ENCODE results near the gene KRT33A.

Gene KRT33A

GRCh38 chr17:41331606-41332005, 19.0 kb downstream of the KRT33A start:
- DNase-seq (ENCODE audit: low read depth in 2 of 2, low spot score in 1 of 2) = no peak

- no peak for DNase-seq (ENCODE audit: low read depth in 2 of 2, low spot score in 1 of 2)
Observed at GRCh38 chr17:41329279-41329948, 21.2 kb downstream of the KRT33A start.

GRCh38 chr17:41328207-41328606, 22.4 kb downstream of the KRT33A start:
- no peak for DNase-seq (ENCODE audit: low read depth in 2 of 2, low spot score in 1 of 2)

DNA sequence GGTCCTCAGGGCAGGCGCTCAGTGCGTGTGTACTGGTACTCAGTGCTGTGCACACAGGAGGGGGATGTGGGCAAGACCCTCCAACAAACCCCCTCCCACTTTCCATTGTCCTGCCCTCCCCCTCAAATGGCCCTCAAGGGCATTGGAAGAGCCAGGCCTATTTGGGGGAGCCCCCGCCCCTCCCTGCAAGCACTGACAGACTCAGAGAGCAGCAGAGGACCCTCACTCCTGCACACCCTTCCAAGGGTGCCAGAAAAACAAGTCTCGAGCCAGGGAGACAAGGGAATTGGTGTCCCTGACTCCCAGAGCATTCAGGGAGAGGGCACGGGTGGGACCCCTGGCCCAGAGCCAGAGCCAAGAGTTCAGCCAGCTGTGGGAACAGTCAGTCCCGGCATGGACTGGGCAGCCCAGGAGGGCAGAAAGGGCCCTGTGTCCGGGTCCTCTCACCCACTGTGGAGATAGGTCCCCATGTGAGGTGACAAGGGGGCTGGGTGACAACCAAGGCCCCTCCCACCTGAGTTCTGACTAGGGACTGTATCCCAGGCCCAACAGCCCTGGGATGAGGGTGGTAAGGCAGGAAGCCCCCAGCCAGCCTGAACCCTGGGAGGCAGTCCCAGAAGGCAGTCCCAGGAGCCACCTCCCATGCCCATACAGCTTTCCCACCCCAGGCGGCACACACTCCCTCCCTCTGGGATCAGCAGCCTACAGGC, 23.1 kb downstream of the KRT33A start:
- no peak for DNase-seq (ENCODE audit: low read depth in 2 of 2, low spot score in 1 of 2)

GRCh38 chr17:41326173-41327145, 24.2 kb downstream of the KRT33A start:
- no peak for DNase-seq (ENCODE audit: low read depth in 2 of 2, low spot score in 1 of 2)

DNA sequence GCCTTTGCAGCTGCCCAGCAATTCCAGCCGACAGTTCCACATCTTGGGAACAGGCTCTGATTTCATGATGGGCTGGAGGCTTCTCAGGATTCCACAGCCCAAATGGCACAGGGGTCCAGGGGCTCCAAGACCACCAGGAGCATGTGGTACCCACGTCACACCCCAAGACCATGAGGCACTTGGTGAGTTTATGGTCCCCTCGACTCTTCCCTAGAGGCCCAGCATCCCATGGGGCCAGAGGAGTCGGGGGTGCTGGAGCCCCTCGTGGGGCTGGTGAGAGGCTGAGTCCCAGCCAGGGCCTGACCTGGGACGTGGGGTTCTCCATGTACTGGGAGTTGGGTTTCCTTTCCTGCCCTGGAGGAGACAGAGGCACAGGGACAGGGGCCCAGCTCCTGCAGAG, 25.0 kb downstream of the KRT33A start:
- DNase-seq (ENCODE audit: low read depth in 2 of 2, low spot score in 1 of 2) = no peak

DNA sequence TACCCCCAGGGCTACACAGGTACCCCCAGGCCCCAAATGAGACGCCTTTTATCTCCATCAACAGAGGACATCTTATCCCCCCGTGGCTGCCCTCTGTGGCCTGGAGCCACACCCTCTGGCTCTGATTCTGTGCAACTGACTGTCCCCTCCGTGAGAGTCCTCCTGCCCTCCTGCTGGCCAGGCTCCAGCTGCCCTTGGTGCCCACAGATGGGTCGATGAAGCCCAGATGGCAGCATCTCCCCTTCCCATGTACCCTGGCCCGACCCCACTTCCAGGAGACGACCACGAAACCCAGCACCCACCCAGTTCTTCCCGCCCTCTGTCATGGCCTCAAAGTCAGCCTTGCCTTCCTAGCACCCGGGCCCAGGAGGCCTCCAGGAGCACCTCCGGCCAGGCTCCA, 25.5 kb downstream of the KRT33A start:
- DNase-seq (ENCODE audit: low read depth in 2 of 2, low spot score in 1 of 2) = no peak

DNA sequence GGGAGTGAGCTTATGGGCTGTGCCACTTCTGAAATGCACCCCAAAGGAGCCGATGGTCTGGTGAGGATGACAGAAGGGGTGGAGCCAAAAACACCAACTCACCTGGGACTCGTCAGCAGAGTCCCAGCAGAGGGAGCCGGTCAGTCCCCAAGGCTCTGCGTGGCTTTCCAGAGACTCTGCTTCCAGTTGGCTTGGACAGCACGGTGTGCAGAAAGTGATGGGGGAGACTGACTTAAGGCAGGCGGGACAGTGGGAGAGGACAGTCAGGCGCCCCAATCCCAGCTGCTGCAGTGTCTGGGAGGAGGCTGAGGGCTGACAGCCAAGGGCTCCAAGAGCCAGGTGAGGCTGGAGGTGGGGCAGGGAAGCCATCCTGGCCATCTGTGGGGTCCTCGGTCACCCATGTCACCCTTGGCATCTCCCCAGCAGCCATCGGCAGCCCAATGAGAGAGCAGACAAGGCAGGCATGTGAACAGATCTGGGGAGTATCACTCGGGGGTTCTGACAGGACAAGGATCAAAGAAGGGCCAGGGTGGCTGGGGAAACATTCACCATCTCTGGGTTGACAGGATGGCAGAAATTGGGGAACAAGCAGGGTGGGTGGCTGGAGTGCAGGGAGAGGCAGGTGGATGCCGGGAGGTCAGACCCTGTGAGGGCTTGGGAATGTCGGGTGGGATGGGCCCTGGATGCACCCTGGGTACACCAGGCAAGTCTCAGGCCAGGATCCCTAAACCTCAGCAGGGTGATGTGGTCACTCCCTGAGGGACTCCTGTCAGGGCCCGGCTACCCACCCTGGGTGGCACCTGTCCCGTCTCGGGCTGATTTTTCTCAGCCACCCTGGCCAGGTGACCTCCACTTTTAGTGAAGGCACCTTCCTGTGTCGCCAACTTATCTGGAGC, 26.2 kb downstream of the KRT33A start:
- no peak for DNase-seq (ENCODE audit: low read depth in 2 of 2, low spot score in 1 of 2)

DNA sequence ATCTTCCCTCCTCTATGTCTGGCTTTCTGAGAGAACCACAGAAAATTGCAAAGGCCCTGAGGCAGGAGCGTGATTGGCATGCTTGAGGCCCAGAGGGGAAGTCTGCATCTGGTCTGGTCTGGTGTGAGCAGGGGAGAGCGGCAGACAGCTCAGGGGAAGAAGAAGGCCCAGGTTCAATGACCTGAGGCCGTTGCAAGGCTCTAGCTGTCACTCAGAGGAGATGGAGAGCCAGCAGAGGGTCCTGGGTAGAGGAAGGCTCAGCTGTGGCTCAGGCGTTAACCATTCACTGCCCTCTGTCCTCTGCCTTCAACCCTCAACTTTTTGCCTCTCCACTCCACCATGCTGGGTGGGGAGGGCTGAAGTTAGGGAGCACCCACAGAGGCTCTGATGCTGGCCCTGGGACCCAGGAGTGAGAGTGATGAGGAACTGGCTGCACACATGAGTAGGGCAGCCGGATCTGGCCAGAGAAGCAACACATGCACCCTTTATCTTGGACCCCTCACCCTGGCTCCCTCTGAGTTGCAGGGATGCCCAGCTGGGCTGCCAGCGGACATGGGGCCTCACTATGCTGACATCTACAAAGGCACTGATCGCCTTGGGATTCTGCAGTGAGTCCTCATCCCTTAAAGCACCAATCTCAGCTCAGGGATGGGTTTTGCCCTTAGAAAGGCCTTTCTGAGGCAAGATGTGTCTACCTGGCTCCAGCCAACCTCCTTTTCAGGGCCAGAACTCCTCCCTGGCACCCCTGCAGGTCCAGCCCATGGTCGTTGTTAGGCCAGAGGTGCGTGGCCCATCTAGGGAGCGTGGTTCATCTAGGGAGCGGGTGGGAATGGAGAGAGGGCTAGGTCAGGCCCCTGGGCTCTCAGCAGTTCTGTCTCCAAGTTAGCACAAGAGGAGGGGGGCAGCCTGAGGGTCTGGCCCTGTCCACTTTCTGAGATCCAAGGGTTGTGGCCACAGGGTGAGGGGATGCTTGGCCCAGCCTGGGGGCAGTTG, 27.4 kb downstream of the KRT33A start:
- DNase-seq (ENCODE audit: low read depth in 2 of 2, low spot score in 1 of 2) = no peak

GRCh38 chr17:41322094-41322902, 28.3 kb downstream of the KRT33A start:
- no peak for DNase-seq (ENCODE audit: low read depth in 2 of 2, low spot score in 1 of 2)

DNA sequence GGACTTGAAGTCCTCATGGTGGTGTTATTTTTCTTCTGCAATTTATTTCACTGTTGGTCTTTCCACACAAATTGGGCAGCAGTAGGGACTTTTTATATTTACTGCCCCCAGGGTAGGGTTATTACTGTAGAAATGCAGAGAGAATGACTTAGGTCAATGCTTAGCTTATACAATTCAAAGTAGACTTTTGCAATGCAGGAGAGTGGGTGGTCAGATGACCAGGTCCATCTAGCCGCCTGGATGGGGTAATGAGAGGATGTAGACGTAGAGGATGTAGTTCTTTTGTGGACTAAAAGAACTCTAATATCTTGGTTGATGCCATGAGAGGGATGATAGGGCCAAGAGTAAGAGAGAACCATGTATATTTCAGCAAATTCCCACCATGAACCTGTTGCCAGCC, 32.4 kb downstream of the KRT33A start:
- no peak for DNase-seq (ENCODE audit: low read depth in 2 of 2, low spot score in 1 of 2)

DNA sequence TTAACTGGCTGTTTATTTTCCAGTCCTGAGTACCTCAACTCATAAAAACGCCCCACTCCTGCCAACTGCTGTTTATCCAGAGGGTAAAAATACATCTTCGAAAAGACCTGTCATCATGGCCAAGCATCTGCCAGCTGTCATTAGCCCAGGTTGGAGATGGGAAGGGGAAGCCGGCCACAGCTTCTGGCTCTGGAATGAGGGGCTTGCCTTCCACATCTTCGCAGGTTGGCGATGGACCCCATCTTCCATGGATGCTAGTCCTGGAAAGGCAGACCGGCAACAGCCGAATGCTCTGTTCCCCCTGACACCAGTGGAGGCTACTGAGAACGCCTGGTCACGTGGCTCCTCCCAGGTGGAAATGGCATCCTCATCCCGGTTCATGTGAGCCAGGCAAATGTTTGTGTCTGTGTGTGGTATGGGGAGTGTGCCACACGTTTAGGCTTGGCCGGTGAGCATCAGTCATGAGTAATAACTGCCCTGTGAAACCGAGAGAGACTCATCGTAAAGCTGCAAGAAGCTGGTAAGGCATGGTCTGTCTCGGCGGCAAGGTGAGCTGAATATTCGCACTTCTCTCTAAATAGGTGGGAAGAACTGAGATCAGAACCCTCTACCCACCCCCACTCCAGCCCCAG, 34.7 kb downstream of the KRT33A start:
- no peak for DNase-seq (ENCODE audit: low read depth in 2 of 2, low spot score in 1 of 2)

- no peak for DNase-seq (ENCODE audit: low read depth in 2 of 2, low spot score in 1 of 2)
Observed at GRCh38 chr17:41315204-41315794, 35.3 kb downstream of the KRT33A start, which contains the start of gene KRTAP17-1. TSS of gene KRTAP17-1 (minus strand) at chr17:41315710. CDS start at chr17:41315650, 60 bp downstream.

GRCh38 chr17:41311111-41311510, 39.5 kb downstream of the KRT33A start:
- no peak for DNase-seq (ENCODE audit: low read depth in 2 of 2, low spot score in 1 of 2)

DNA sequence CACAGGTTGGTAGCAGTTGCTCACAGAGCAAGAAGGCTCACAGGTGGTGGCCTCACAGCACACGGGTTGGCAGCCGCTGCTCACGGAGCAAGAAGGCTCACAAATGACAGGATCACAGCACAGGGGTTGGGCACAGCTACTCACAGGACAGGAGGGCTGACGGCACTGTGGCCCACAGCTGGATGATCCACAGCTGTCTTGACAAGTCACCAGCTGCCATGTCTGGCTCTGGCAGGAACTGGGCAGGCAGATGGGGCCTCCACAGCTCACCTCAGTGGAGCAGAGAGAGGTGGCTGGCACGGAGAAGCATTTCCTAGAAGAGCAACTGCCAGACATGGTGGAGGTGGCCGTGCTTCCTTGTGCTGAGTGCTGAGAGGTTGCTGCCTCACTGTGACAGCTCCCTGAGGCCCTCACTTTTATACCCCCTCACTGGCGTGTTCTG, 41.7 kb downstream of the KRT33A start, which contains the start of gene KRTAP16-1:
Gene KRTAP16-1, minus strand, starts transcription at position 392 of the 442 bp plus-strand sequence. Its CDS starts 56 bp downstream, at position 336.
- no peak for DNase-seq (ENCODE audit: low read depth in 2 of 2, low spot score in 1 of 2)

DNA sequence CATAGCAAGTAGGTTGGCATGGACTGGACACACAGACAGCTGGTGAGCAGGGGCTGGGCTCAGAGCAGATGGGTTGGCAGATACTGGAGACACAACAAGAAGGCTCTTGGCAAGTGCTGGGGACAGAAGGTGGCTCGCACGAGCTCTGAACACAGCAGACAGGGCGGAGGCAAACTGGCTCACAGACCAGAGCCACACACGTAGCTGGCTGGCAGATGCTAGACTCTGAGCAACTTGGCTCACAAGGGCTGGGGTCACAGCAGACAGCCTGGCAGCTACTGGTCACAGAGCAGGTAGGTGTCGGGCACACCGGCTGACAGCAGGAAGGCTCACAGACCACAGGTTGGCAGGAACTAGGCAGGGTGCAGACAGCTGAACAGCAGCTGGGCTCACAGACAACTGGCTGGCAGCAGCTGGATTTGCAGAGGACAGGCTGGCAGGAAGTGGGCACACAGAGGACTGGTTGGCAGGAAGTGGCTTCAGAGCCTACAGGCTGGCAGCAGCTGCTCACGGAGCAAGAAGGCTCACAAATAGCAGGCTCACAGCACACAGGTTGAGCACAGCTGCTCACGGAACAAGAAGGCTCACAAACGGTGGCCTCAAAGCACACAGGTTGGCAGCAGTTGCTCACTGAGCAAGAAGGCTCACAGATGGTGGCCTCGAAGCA, 42.2 kb downstream of the KRT33A start:
- DNase-seq (ENCODE audit: low read depth in 2 of 2, low spot score in 1 of 2) = peak in 1 of 2 donors; percentile 42

- no peak for DNase-seq (ENCODE audit: low read depth in 2 of 2, low spot score in 1 of 2)
Observed at GRCh38 chr17:41307647-41308046, 43.0 kb downstream of the KRT33A start.
